Peyer's patch (tissue), 4 donors: Measurements from ENCODE around the gene ARMC10. TPM values are rescaled to one million over a fixed set of nuclear protein-coding genes. Genes with fewer than 3 reads are reported as not detected.

ENCODE experiments used
- DNase-seq, 3 donors: peaks; one replicate each; pipeline ENCODE4 v3.0.0-alpha.2; 2017 to 2019
- H3K27ac ChIP-seq, 4 donors: fragments of 200-600 bp; sonication (generic); one replicate each; pipeline ENCODE4 v1.5.1; 2016 to 2019
- H3K27me3 ChIP-seq, 2 donors: fragments of 200-600 bp; sonication (generic); one replicate each; pipeline ENCODE4 v1.5.1; 2019
- H3K36me3 ChIP-seq, 3 donors: fragments of 200-600 bp; sonication (generic); one replicate each; pipeline ENCODE4 v1.5.1; 2016 to 2019
- H3K4me1 ChIP-seq, 4 donors: fragments of 200-600 bp; sonication (generic); one replicate each; pipeline ENCODE4 v1.5.1; 2016 to 2019
- H3K4me3 ChIP-seq, 4 donors: fragments of 200-600 bp; sonication (generic); 1 replicate in 3 of 4; 2 replicates in 1 of 4; pipeline ENCODE4 v1.5.1; 2016 to 2019; ENCODE audit warnings: mild to moderate bottlenecking in 1 of 4
- H3K9me3 ChIP-seq, 4 donors: fragments of 200-600 bp; sonication (generic); one replicate each; pipeline ENCODE4 v1.5.1; 2016 to 2019; ENCODE audit warnings: mild to moderate bottlenecking in 1 of 4
- CTCF ChIP-seq, 6 experiments: fragments of 450-650 bp in 4 of 6; fragments of 200-600 bp in 2 of 6; sonication (generic) in 1 of 6; IDR thresholded peaks; one replicate each; pipeline ENCODE4 v1.5.1; 2017 to 2019; ENCODE audit warnings: antibody characterized with exemption in 6 of 6, mild to moderate bottlenecking in 3 of 6, moderate library complexity in 1 of 6
- POLR2A ChIP-seq, 2 donors: fragments of 450-650 bp; IDR thresholded peaks; one replicate each; pipeline ENCODE4 v1.5.1; 2017; ENCODE audit warnings: antibody characterized with exemption in 2 of 2, mild to moderate bottlenecking in 2 of 2, moderate library complexity in 2 of 2
- total RNA-seq, 4 donors: library from RNA; depleted of rRNA; stranded (reverse); fragments of >200 nt; gene quantifications; one replicate each; pipeline ENCODE4 v1.1.0, GENCODE V29; 2016

ARMC10 gene
- total RNA-seq, 4 donors from 2014 or later, result 16.5 to 24.8 (median 18.4) TPM

GRCh38 chr7:103132995-103133688, 58.2 kb downstream of the ARMC10 start:
- Histone ChIP-seq H3K27ac (no peak overlapping the region), H3K4me3 (no peak overlapping the region), H3K36me3 (peaks cover 0 to 6% (median 0%) of the 10 kb centered on the region in 3 donors), H3K27me3 (no peaks in the 10 kb centered on the region), H3K9me3 (no peaks in the 10 kb centered on the region), H3K4me1 (peaks cover 0 to 10% (median 0%) of the 10 kb centered on the region in 4 donors)
- no peak for TF ChIP-seq POLR2A (IDR thresholded peaks at IDR 0.05)
- TF ChIP-seq CTCF (IDR thresholded peaks at IDR 0.05), result no peak
- no peak for DNase-seq

- Histone ChIP-seq H3K4me1 (peaks cover 0 to 10% (median 0%) of the 10 kb centered on the region in 4 donors), H3K27ac (no peak overlapping the region), H3K9me3 (no peaks in the 10 kb centered on the region), H3K27me3 (no peaks in the 10 kb centered on the region), H3K4me3 (no peak overlapping the region), H3K36me3 (no peaks in the 10 kb centered on the region)
- TF ChIP-seq CTCF (IDR thresholded peaks at IDR 0.05), result no peak
- TF ChIP-seq POLR2A (IDR thresholded peaks at IDR 0.05), result no peak
- DNase-seq, result no peak
Measured at GRCh38 chr7:103134836-103135554, 60.1 kb downstream of the ARMC10 start.

DNA sequence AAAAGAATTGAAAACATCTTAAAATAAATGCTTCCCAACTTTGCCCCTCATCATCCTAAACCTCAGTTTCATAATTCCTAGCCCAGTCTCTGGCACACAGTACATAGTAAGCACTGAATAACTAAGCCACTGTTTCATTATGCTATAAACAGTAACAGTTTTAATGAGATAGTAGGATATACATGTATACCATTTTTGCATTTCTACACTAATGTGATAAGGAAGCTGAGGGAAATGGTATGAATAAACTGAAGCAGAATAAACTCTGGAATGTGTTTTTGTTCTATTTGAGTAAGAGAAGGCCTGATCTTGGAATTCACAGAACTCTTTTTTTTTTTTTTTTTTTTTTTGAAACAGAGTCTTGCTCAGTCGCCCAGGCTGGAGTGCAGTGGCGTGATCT, 65.1 kb downstream of the ARMC10 start:
- H3K36me3 ChIP-seq, result no peaks in the 10 kb centered on the region
- H3K4me1 ChIP-seq, result peaks cover 0 to 21% (median 0%) of the 10 kb centered on the region in 4 donors
- no peak overlapping the region for H3K4me3 ChIP-seq
- no peaks in the 10 kb centered on the region for H3K27me3 ChIP-seq
- TF ChIP-seq POLR2A (IDR thresholded peaks at IDR 0.05), result no peak
- TF ChIP-seq CTCF (IDR thresholded peaks at IDR 0.05), result no peak
- no peak for DNase-seq
- no peaks in the 10 kb centered on the region for H3K9me3 ChIP-seq
- no peak overlapping the region for H3K27ac ChIP-seq

DNA sequence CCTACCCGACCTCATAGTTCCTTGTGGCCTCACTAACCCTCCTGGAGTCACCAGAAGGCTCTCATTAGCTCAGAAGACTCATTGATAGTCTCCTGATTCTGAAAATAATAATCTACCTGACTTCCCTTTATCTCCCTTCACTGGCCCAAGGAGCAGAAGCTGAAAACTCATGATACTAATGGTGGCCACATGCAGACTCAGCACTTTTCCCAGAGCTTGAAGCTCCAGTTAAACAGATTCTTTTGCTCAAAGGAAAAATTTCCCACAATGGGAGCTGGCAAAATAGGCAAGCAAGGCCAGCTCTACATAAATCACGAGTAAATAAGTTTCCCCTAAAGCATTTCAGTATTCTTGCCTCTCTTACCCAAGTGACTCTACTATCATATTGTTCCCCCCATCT, 65.7 kb downstream of the ARMC10 start:
- H3K27me3 ChIP-seq, result no peaks in the 10 kb centered on the region
- TF ChIP-seq POLR2A (IDR thresholded peaks at IDR 0.05) (no peak), CTCF (IDR thresholded peaks at IDR 0.05) (no peak)
- no peak for DNase-seq
- peaks cover 0 to 21% (median 0%) of the 10 kb centered on the region in 4 donors for H3K4me1 ChIP-seq
- no peaks in the 10 kb centered on the region for H3K9me3 ChIP-seq
- no peak overlapping the region for H3K4me3 ChIP-seq
- H3K36me3 ChIP-seq, result no peaks in the 10 kb centered on the region
- H3K27ac ChIP-seq, result no peak overlapping the region

GRCh38 chr7:103141753-103142404, 66.9 kb downstream of the ARMC10 start:
- Histone ChIP-seq H3K4me3 (no peak overlapping the region), H3K36me3 (no peaks in the 10 kb centered on the region), H3K4me1 (peaks cover 0 to 21% (median 0%) of the 10 kb centered on the region in 4 donors), H3K27me3 (no peaks in the 10 kb centered on the region), H3K27ac (no peak overlapping the region), H3K9me3 (no peaks in the 10 kb centered on the region)
- no peak for DNase-seq
- no peak for TF ChIP-seq POLR2A (IDR thresholded peaks at IDR 0.05)
- TF ChIP-seq CTCF (IDR thresholded peaks at IDR 0.05), result no peak
